Measurements from ENCODE around the gene MCMBP.
A peak's percentile ranks its signal among the peaks of the same experiment; 100 is the strongest.
"Not testable (repeated sequence)": the region's sequence is repeated elsewhere in the genome, so short reads cannot be mapped to it uniquely, and the experiment has no call there.

The MCMBP gene

DNA sequence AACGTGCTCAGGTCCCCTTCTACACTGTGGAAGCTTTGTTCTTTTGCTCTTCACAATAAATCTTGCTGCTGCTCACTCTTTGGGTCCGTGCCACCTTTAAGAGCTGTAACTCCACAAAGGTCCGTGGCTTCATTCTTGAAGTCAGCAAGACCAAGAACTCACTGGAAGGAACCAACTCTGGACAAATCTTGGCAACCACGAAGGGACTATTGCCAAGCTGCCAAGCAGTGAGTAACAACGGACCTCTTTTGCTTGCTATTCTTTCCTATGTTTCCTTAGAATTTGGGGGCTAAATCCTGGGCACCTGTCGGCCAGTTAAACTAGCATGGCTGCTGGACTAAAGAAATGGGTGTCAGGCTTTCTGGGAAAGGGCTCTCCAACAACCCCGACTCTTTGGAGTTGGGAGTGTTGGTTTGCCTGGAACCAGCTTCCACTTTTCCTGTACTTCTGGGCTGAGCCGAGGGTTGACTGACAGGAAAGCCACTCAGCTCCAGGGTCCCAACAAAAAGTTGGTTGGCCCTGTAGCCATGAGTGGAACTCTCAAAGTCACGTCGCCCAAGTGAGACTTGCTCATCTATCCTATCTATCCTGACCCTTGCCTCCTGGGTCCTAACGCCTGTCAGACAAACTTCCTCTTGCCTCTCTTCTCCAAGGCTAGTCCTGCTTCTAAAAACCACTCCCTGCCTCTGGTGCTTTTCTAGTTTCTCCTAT, 11.4 kb upstream of the MCMBP start:
- H3K4me1 ChIP-seq; H3K27ac ChIP-seq; H3K36me3 ChIP-seq; H3K9me3 ChIP-seq; H3K4me3 ChIP-seq; intact Hi-C loops (cut with DNase I; ENCODE audit: low total_unique reads); H3K27me3 ChIP-seq; DNase-seq: not testable (repeated sequence)

DNA sequence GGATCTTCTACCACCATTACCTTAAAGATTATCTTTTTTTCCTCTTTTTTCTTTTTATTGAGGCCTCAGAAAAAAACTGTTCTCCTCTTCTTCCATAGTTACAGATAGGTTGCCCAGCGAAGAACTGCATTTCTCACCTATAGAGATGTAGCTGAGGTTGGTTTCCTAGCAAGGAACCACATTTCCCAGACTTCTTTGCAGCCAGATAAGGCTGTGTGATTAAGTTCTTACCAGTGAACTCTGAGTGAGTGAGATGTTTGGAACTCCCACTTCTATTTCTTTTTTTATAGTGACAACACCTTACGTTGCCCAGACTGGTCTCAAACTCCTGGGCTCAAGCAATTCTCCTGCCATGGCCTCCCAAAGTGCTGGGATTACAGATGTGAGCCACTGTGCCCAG, 5.9 kb upstream of the MCMBP start:
- peaks cover 0 to 5% (median 2%) of the 10 kb centered on the region in 4 donors for H3K4me1 ChIP-seq
- H3K9me3 ChIP-seq: no peaks in the 10 kb centered on the region
- DNase-seq: no peak
- no peak overlapping the region for H3K4me3 ChIP-seq
- TF ChIP-seq, protein P1, sequence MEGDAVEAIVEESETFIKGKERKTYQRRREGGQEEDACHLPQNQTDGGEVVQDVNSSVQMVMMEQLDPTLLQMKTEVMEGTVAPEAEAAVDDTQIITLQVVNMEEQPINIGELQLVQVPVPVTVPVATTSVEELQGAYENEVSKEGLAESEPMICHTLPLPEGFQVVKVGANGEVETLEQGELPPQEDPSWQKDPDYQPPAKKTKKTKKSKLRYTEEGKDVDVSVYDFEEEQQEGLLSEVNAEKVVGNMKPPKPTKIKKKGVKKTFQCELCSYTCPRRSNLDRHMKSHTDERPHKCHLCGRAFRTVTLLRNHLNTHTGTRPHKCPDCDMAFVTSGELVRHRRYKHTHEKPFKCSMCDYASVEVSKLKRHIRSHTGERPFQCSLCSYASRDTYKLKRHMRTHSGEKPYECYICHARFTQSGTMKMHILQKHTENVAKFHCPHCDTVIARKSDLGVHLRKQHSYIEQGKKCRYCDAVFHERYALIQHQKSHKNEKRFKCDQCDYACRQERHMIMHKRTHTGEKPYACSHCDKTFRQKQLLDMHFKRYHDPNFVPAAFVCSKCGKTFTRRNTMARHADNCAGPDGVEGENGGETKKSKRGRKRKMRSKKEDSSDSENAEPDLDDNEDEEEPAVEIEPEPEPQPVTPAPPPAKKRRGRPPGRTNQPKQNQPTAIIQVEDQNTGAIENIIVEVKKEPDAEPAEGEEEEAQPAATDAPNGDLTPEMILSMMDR (IDR thresholded peaks at IDR 0.05): no peak
- H3K27ac ChIP-seq: no peak overlapping the region
- no peaks in the 10 kb centered on the region for H3K27me3 ChIP-seq
- intact Hi-C loops (cut with DNase I; ENCODE audit: low total_unique reads): no loop called here
- no peaks in the 10 kb centered on the region for H3K36me3 ChIP-seq

DNA sequence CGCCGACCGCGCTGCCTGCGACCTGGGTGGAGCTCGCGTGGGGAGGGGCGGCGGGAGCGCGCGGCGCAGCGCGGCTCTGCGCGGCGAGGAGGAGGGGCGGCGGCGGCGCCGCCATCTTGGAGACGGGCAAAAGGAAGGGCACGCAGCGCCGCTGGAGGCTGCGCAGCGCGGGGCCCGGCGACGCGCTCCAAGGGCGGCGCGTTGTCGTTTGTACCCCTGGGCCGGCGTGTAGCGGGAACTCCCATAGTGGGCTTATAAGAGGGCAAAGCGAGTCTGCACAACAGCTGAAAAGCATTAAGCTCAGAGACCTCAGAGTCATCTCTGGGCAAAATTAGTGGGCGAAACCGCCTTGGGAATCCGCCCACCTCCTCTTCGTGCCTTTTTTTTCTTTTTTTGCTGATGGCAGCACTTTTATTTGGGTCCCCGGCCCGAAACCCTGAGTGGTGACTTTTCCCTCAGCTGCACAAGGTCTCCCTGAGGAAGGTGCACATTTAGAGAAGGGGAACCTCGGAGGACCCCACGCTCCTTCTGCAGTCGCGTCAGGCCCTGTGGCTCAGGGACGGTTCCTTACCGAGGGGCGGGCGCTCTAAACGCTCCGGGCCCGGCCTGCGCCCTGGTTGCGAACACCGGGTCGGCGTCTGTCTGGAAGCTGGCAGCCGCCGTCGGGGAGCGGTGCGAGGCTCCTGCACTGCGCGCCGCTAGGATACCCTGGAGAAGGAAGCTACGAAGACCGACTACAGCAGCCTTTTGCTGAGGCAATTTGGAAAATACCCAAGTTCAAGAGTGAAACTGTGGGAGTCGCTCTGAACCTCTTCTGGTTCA, 428 bp upstream of the MCMBP start:
- TF ChIP-seq, protein P1 (IDR thresholded peaks at IDR 0.05): peak in 1 of 2 experiments; percentile 11
- Histone ChIP-seq H3K36me3 (no peaks in the 10 kb centered on the region), H3K27me3 (no peaks in the 10 kb centered on the region), H3K9me3 (no peaks in the 10 kb centered on the region), H3K4me1 (peaks cover 0 to 35% (median 27%) of the 10 kb centered on the region in 4 donors), H3K27ac (peak overlapping the region; percentile 83 to 85), H3K4me3 (peak overlapping the region; percentile 85 to 92)
- intact Hi-C loops (cut with DNase I; ENCODE audit: low total_unique reads): no loop called here
- peak; percentile 83 to 92 for DNase-seq

DNA sequence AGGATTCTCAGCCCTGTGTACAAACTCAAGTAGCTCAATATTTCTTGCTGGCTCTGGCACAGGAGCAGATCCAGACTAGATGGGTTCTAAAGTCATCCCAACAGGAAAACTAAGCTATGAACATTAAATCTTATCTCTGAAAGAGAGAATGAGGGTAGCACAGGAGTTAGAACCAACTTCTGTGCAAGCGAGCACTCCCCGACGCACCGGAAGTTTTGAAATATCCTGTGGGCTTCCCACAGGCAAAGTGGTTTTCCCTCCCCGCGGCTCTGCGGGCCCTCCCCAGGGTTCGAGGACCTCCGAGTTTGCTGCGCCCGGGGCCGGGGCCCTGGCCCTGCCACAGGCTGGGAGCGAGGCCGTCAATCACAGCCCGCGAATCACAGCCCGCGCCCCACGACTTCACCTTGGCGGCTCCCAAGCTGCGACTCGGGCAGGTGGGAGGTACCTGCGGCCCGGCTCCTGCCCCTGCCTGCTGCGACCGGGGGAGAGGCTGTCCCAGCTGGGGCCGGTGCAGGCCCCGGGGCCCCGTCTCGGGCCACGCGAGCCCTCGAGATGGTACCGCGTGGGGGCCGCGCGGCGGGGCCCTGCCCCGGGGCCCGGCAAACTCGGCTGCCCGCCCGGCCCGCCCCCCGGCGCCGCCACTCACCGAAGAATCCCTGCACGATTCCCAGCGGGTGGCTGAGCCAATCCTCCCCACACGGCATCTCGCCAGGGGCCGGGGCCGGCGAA, 598 bp downstream of the MCMBP start:
- TF ChIP-seq, protein P1 (IDR thresholded peaks at IDR 0.05): no peak
- intact Hi-C loops (cut with DNase I; ENCODE audit: low total_unique reads): no loop called here
- Histone ChIP-seq H3K27me3 (no peaks in the 10 kb centered on the region), H3K27ac (peak overlapping the region; percentile 83 to 85), H3K9me3 (no peaks in the 10 kb centered on the region), H3K4me3 (peak overlapping the region; percentile 85 to 92), H3K4me1 (peaks cover 0 to 35% (median 27%) of the 10 kb centered on the region in 4 donors), H3K36me3 (no peaks in the 10 kb centered on the region)
- peak; percentile 35 to 75 for DNase-seq

DNA sequence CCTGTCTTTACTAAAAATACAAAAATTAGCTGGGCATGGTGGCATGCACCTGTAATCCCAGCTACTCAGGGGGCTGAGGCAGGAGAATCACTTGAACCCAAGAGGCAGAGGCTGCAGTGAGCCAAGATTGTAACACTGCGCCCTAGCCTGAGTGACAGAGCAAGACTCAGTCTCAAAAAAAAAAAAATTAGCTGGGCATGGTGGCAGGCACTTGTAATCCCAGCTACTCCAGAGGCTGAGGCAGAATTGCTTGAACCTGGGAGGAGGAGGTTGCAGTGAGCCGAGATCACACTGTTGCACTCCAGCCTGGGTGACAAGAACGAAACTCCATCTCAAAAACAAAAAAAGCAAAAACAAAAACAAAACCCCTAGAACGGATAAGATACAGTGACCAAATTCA, 3.2 kb downstream of the MCMBP start:
- H3K4me3 ChIP-seq; H3K9me3 ChIP-seq; DNase-seq; H3K27me3 ChIP-seq; H3K27ac ChIP-seq; H3K36me3 ChIP-seq; intact Hi-C loops (cut with DNase I; ENCODE audit: low total_unique reads): not testable (repeated sequence)
- H3K4me1 ChIP-seq: peaks cover 0 to 35% (median 27%) of the 10 kb centered on the region in 4 donors

DNA sequence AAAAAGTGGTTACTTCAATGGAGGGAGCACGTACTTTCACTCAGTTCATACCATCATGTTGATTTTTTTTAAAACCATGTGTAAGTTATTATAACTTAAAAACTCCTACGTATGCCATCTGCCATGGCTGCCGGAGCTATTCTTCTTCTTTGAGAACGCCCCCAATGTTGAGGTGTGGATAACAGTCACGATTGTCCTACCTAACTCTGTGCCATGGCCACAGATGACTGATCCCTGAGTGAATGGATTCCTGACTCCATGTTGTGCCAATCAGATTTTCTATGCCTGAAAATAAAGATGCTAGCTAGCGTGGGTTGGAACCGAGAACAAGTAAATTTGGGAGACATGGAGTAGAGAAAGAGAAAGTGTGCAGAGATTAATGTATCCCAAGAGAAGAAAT, 5.3 kb downstream of the MCMBP start:
- H3K4me3 ChIP-seq: no peak overlapping the region
- no peaks in the 10 kb centered on the region for H3K27me3 ChIP-seq
- no peaks in the 10 kb centered on the region for H3K36me3 ChIP-seq
- peaks cover 0 to 34% (median 22%) of the 10 kb centered on the region in 4 donors for H3K4me1 ChIP-seq
- H3K9me3 ChIP-seq: no peaks in the 10 kb centered on the region
- TF ChIP-seq, protein P1 (IDR thresholded peaks at IDR 0.05): no peak
- no peak overlapping the region for H3K27ac ChIP-seq
- intact Hi-C loops (cut with DNase I; ENCODE audit: low total_unique reads): no loop called here
- DNase-seq: no peak

Data from tibial artery (tissue), 4 donors.